ENCODE measurements around the gene HELZ.
"Not testable (repeated sequence)": the region's sequence is repeated elsewhere in the genome, so short reads cannot be mapped to it uniquely, and the experiment has no call there.

HELZ gene

GRCh38 chr17:67183531-67183930 is 61.5 kb downstream of the HELZ start:
- no peak for DNase-seq

- DNase-seq: no peak
These were observed 63.2 kb downstream of the HELZ start for GRCh38 chr17:67181825-67182224.

GRCh38 chr17:67180275-67180674 is 64.7 kb downstream of the HELZ start:
- no peak for DNase-seq

GRCh38 chr17:67178555-67178954 is 66.4 kb downstream of the HELZ start:
- DNase-seq: no peak

- no peak for DNase-seq
These were observed 67.3 kb downstream of the HELZ start for GRCh38 chr17:67177732-67178131.

GRCh38 chr17:67174190-67174589 is 70.8 kb downstream of the HELZ start:
- DNase-seq: no peak

- DNase-seq: no peak
These were observed 73.4 kb downstream of the HELZ start for GRCh38 chr17:67171560-67171959.

GRCh38 chr17:67168496-67168895 is 76.5 kb downstream of the HELZ start:
- no peak for DNase-seq

GRCh38 chr17:67165201-67165600 is 79.8 kb downstream of the HELZ start:
- DNase-seq: no peak

- DNase-seq: no peak
These were observed 80.7 kb downstream of the HELZ start for GRCh38 chr17:67164302-67164701.

GRCh38 chr17:67162771-67163170 is 82.2 kb downstream of the HELZ start:
- no peak for DNase-seq

- no peak for DNase-seq
These were observed 83.4 kb downstream of the HELZ start for GRCh38 chr17:67161573-67161972.

- DNase-seq: no peak
These were observed 84.2 kb downstream of the HELZ start for GRCh38 chr17:67160791-67161190.

GRCh38 chr17:67157732-67158639 is 87.0 kb downstream of the HELZ start:
- peak; percentile 30 for DNase-seq

- no peak for DNase-seq
These were observed 88.5 kb downstream of the HELZ start for GRCh38 chr17:67156269-67157199.

GRCh38 chr17:67152824-67153223 is 92.2 kb downstream of the HELZ start:
- no peak for DNase-seq

GRCh38 chr17:67151717-67152116 is 93.3 kb downstream of the HELZ start:
- DNase-seq: no peak

GRCh38 chr17:67150826-67151225 is 94.2 kb downstream of the HELZ start:
- no peak for DNase-seq

- no peak for DNase-seq
These were observed 96.6 kb downstream of the HELZ start for GRCh38 chr17:67148352-67148751.

- DNase-seq: no peak
These were observed 99.7 kb downstream of the HELZ start for GRCh38 chr17:67145183-67145805.

GRCh38 chr17:67143318-67143717 is 101.7 kb downstream of the HELZ start:
- no peak for DNase-seq

GRCh38 chr17:67142030-67142429 is 103.0 kb downstream of the HELZ start:
- DNase-seq: not testable (repeated sequence)

Data from DMS153 (cell line).